ENCODE data around the gene CFHR2.
"Not testable (repeated sequence)": the region's sequence is repeated elsewhere in the genome, so short reads cannot be mapped to it uniquely, and the experiment has no call there.

The CFHR2 gene

DNA sequence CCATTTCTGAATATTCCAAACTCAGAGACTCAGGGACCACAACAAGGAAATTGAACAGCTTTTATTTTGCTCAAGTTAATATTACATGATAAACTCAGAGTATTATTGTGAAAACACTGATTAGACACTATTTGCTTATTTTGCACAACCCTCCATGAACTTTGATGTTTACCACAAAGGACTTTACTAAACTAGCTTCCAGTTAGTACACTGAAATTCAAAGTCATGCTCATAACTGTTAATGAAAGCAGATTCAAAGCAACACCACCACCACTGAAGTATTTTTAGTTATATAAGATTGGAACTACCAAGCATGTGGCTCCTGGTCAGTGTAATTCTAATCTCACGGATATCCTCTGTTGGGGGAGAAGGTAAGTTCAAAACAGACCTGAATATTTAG is at the start of gene CFHR2:
TSS of gene CFHR2 (plus strand) at position 171 of the 400 bp plus-strand sequence. CDS start at position 314, 143 bp downstream.
- DNase-seq: not testable (repeated sequence)

DNA sequence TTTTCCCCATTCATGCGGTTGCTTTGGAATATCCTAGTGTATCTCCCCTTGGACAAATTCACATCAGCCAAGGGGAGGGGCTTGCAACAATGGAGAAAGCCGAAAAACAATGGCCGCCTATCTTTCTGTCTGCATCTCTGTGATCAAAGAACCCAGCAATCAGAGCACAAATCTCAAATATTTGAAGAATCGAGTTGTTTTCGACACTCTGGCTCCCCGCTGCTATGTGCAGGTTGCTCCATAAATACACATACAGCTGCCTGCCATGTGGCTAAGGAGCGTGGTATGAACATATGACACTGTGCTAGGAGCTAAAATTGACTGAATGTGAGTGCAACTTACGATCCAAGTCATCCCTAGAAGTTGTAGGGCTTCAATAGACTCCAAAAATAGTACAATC is 47.2 kb upstream of the CFHR2 start:
- DNase-seq: no peak

DNA sequence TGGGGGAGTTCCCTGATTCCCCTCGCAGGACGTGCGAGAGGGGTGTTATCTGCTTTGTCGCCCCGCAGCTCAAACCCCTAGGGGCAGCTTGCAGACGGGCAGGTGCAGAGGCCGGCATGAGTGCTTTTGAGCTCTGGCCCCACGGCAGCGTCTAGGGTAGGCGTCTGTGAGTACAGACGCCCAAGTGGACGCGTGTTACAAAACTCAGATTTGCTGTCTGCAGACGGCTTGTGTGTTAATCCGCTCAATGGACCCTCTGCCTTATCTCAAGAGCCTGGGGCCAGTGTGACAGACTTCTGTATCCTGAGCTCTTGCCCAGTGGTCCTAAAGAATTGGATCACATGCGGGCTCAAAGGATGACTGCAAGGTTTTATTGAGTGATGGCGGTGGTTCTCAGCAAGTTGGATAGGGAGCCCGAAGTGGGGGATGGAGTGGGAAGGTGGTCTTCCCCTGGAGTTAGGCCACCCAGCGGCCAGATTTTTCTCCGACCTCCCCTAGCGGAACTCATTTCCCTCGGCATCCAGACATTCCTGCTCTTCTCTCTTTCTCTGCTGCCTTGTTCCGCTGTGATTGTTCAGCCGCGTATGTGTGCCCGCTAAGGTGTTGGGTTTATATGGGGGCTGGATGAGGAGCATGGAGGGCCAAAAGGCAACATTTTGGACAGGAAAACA is 46.2 kb upstream of the CFHR2 start:
- DNase-seq: no peak

DNA sequence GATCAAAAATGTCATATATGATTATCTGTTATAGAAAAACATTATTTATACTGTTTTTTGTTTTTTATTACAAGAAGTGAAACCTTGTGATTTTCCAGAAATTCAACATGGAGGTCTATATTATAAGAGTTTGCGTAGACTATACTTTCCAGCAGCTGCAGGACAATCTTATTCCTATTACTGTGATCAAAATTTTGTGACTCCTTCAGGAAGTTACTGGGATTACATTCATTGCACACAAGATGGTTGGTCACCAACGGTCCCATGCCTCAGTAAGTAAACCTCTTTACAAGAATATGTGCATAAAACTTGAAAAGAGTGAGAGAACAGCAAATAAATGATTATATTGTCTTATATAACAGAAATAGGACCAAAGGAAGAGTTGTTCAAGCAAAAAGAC is 41.2 kb upstream of the CFHR2 start:
- DNase-seq: no peak

DNA sequence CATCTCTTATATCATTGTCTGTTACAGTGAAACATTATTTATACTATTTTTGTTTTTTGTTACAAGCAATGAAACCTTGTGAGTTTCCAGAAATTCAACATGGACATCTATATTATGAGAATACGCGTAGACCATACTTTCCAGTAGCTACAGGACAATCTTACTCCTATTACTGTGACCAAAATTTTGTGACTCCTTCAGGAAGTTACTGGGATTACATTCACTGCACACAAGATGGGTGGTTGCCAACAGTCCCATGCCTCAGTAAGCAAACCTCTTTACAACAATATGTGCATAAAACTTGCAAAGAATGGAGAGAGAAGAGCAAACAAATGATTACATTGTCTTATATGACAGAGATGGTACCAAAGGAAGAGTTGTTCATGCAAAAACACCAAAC is 33.3 kb upstream of the CFHR2 start:
- DNase-seq: no peak

DNA sequence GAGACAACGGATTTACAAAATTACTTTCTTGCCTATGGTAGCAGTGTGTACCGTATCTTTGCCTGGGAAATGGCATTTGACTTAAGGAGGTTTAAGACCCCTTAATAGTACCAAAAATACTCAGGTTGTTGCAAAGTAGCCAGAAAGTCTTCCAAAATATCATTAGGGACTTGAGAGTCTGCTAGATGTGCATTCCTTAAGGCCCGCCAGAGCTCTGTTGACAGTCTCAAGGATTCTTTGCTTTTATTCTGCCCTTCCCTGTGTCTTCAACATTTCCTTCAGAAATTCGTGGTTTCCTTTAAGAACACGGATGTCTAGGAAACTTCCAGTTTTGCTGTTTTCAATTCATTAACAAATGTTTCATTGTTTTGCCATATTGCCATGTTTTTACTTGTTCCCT is 31.3 kb upstream of the CFHR2 start:
- not testable (repeated sequence) for DNase-seq

DNA sequence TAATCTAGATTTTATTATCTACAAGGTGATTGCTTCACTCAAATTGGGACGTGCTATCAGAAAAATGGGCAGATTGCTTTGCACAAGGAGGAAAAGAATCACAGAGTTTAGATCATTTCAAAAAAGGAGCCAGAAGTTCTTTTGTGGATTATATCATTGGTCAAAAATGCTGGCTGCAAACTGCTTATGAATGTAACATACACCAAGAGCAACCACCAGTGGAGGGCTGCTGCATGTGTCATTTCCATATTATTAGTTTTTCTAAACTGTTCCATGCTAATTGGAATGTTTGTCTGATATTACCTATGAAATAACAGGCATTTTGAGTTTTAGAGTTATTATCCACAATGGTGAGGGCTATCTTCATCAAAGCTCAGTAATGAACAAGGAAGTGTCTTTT is 16.7 kb upstream of the CFHR2 start:
- not testable (repeated sequence) for DNase-seq

DNA sequence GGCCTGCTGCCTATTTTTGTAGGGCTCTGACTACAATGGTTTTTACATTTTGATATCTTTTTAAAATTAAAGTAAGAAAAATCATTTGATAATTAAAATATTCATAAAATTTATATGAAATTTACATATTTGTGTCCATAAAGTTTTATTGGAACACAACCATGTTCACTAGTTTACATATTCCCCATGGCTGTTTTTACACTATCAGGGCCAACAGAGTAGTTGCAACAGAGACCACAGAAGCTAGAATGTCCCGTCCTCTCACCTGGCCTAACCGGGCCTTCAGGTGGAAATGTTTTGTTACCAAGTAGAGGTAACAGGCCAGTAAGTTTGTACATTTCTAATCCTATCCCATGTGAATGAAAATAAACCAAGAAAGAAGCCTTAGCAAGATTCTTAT is 10.7 kb upstream of the CFHR2 start:
- DNase-seq: not testable (repeated sequence)

DNA sequence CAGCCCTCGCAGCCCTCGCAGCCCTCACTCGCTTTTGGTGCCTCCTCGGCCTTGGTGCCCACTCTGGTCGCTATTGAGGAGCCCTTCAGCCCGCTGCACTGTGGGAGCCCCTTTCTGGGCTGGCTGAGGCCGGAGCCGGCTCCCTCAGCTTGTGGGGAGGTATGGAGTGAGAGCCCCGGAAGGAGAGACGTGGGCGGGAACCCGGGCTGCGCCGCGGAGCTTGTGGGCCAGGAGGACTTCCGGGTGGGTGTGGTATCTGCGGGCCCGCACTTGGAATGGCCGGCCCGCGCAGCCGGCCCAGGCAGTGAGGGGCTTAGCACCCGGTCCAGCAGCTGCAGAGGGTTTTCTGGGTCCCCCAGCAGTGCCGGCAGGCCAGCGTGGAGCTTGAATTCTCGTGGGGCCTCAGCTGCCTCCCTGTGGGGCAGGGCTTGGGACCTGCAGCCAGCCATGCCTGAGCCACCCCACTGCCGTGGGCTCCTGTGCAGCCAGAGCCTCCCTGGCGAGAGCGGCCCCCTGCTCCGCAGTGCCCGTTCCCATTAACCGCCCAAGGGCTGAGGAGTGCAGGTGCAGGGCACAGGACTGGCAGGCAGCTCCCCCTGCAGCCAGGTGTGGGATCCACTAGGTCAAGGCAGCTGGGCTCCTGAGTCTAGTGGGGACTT is 9.9 kb upstream of the CFHR2 start:
- no peak for DNase-seq

DNA sequence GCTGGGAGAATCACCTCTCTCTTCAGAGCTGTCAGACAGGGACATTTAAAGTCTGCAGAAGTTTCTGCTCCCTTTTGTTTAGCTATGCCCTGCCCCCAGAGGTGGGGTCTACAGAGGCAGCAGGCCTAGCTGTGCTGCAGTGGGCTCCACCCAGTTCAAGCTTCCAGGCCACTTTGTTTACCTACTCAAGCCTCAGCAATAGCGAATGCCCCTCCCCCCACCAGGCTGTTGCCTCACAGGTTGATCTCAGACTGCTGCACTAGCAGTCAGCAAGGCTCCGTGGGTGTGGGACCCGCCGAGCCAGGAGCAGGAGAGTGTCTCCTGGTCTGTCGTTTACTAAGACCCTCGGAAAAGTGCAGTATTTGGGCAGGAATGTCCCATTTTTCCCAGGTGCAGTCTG is 2.1 kb upstream of the CFHR2 start:
- DNase-seq: not testable (repeated sequence)

DNA sequence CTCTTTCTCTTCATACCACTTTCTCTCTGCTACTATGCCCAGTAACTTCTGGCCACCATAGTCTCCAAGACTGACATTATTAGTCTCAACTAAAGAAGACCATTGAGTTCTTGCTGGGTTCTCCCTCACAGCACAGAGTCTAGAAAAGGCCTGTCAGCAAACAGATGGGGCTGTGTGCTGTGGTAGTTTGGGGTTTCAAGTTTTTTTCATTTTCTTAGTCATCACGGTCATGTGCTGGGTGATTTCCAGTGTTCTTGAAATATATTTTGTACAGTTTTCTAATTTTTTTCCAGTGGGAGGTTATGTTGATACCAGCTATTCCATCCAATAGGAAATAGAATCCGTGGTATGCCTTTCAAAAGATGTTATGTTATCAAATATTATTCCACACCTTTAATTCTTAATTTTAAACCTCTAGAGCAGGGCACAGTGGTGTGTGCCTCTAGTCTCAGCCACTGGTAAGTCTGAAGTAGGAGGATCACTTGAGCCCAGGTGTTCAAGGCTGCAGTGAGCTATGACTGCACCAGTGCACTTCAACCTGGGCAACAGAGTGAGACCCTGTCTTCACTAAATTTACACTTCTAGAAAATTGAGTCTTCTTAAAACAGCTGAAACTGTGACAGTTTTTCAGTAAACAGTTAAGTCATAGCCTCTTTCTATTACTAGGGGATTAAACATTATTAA is 8.3 kb downstream of the CFHR2 start:
- no peak for DNase-seq

DNA sequence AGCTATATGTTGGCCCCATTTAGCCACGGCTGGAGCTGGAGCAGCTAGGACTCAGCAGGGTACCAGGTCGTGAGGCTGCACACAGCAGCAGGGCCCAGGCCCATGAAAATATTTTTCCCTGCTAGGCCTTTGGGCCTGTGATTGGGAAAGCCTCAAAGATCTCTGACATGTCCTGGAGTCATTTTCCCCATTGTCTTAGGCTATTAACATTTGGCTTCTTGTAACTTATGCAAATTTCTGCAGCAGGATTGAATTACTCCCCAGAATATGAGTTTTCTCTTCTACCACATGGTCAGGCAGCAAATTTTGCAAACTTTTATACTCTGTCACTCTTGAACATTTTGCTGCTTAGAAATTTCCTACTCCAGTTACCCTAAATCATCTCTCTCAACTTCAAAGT is 11.2 kb downstream of the CFHR2 start:
- DNase-seq: no peak

DNA sequence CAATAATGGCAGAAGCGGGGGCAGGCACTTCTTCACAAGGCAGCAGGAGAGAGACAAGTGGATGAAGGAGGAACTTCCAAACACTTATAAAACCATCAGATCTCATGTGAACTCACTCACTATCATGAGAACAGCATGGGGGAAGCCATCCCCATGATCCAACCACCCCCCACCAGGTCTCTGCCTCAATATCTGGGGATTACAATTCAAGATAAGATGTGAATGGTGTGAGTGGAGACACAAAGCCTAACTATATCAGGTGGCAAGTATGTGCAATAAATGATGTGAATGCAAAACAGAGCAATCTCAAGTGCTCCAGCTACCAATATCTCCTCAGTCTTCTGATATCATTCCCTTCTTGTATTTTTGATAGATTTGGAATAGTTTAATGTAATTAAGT is 12.4 kb downstream of the CFHR2 start:
- DNase-seq: no peak

DNA sequence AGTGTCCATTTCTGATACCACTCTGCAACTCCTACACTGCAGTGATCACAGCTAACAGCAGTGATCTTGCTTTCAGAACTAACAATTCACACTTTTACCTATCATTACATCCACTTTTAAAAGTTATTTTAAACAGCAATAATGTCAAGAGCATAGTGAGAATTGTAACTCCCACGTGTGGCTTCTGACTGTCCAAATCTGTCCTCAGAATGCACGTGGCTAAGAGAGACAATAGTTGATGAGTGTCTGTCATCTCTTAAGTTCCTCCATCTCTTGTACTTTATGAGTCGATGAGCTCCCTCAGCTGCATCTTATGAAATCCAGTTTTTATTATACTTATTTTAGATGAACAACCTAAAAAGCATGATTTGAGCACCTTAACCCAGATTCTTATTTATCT is 17.3 kb downstream of the CFHR2 start:
- no peak for DNase-seq

DNA sequence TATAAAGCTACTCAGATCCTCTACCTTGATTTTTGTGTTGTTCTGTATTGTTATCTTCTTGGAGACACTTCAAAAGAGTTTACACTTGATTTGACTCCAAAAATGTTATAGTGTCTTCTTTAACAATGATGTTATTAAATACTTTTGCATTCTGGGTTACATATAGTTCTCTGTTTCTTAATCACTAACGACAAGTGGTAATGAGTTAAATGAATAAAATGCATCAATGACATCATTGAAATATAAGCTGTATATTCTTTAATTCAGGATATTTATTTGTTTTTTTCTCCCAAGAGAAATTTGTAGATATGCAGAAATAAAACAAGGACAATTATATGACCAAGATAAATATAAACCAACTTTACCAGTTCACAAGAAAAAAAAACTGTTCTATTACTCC is 26.6 kb downstream of the CFHR2 start:
- DNase-seq: no peak

DNA sequence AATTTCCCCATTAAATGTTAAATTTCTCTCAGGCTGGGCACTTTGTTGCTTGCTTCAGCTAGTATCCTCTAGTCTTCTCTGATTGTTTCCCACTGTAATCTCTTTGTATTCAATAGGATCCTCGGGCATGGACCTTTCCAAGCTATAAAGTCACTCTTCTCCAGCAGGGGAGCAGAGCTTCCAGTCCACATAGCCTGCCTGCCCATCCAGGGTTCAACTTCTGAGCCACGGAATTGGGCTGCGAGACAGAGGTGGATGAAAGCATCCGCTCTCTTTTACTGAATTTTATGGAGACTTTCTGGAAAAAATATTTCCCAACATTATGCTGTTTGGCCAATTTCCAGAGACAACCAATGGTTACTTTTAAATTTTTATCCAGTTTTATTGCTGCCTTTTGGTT is 32.7 kb downstream of the CFHR2 start:
- no peak for DNase-seq

DNA sequence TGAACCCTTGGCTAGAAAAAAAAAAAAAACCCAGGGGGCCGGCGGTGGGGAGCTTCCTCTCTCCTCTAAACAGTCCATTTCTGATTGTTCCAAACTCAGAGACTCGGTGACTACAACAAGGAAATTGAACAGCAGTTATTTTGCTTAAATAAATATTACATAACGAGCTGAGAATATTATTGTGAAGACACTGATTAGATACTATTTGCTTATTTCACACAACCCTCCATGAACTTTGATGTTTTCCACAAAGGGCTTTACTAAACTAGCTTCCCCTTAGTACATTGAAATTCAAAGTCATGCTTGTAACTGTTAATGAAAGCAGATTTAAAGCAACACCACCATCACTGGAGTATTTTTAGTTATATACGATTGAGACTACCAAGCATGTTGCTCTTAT is 33.7 kb downstream of the CFHR2 start, which contains the start of gene CFHR5:
TSS of gene CFHR5 (plus strand) at position 279 of the 400 bp plus-strand sequence. CDS start at position 388, 109 bp downstream.
- no peak for DNase-seq

DNA sequence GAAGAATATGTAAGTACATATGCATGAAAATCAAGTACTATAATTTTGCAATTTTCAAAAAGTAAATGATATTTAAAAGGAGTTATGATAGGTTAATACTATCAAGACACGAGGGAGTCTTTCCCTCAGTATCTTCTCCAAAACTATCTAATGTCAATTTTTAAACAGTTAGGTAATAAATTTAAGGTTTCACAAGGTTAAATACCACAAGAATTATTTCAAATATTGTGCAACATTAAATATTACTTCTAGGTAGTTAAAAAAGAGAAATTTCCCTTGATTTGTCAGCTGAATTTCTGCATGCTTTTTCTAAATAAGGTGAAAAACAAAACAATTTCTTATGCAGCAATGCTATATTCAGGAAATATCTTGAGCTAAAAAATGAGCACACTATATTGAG is 37.3 kb downstream of the CFHR2 start:
- DNase-seq: no peak

DNA sequence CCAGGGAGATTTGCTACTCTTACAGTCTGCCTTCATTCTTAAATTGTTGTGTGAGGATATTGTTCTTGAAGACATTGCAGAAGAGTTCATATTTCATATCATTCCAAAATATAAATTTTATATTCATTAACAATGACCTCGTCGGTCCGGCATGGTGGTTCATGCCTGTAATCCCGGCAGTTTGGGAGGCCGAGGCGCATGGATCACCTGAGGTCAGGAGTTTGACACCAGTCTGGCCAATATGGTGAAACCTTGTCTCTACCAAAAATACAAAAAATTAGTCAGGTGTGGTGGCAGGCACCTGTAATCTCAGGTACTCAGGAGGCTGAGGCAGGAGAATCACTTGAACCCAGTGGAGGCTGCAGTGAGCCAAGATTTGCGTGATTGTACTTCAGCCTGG is 38.7 kb downstream of the CFHR2 start:
- not testable (repeated sequence) for DNase-seq

DNA sequence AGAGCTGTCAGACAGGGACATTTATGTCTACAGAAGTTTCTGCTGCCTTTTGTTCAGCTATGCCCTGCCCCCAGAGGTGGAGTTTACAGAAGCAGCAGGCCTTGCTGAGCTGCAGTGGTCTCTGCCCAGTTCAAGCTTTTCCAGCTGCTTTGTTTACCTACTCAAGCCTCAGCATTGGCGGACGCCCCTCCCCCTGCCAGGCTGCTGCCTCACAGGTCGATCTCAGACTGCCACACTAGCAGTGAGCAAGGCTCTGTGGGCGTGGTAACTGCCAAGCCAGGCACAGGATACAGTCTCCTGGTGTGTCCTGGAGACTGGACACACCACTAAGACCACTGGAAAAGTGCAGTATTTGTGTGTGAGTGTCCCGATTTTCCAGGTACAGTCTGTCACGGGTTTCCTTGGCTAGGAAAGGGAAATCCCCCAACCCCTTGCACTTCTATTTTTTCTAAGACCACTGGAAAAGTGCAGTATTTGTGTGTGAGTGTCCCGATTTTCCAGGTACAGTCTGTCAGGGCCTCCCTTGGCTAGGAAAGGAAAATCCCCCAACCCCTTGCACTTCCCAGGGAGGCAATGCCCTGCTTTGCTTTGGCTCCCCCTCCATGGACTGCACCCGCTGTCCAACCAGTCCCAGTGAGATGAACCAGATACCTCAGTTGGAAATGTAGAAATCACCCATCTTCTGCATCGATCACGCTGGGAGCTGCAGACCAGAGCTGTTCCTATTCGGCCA is 48.5 kb downstream of the CFHR2 start:
- DNase-seq: not testable (repeated sequence)

DNA sequence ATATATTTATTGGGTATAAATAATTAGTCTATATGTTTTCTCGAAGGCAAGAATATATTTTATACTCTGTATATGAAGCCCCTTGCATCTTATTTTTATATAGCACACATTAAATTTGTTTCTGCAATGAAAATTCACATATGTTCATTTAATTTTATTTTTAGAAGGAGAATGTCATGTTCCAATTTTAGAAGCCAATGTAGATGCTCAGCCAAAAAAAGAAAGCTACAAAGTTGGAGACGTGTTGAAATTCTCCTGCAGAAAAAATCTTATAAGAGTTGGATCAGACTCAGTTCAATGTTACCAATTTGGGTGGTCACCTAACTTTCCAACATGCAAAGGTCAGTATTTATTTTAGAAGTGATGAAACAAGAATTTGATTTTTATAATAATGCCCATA is 50.4 kb downstream of the CFHR2 start:
- no peak for DNase-seq

DNA sequence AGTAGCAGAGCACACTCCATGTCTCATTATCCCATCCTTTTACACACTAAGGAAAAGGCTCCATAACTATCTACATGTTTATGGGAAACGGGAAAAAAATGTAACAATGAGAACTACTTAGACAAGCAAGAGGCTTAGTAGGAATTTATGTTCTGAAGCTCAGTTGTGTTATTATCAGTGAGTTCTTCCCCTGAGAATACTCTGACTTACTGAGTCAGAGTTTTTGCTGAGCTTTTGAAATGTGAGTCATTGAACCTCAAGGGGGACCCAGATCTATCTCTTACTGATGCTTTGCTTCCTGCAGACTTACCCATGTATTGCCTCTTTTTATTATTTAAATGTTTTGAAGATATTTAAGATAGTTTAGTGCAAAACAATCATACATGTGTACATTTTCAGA is 53.9 kb downstream of the CFHR2 start:
- no peak for DNase-seq

DNA sequence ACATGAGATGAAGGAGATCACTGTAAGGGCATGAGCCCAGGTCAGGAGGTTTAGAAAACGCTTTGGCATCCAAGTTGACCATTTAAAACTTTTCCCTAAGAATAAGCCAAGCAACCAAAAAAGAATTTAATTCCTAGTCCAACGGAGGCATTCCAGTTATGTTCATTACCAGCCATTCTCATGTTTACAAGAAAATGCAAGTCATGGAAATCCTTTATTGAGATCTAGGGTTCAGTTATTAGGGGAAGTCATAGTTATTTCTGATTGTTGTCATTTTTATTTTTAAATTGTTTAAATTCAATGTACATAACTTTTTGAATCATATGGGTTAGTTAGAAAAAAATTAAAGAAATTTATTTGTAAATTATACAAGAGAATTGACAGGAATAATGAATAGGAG is 58.3 kb downstream of the CFHR2 start:
- DNase-seq: no peak

DNA sequence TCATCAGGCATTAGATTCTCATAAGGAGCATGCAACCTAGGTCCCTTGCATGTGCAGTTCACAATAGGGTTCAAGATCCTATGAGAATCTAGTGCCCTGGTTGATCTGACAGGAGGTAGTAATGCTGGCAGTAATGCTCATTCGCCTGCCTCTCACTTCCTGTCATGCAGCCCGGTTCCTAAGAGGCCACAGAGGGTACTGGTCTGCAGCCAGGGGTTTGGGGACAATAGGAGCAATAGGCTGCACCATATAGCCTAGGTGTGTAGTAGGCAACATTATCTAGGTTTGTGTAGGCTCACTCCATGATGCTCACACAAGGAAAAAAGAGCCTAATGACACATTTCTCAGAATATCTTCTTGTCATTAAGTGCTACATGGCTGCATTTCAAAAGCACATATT is 59.6 kb downstream of the CFHR2 start:
- DNase-seq: no peak

Data from GF-D8 (cell line).